Natural killer cell (primary cell): Measurements from ENCODE around the gene EVL. TPM values are rescaled to one million over a fixed set of nuclear protein-coding genes. Genes with fewer than 3 reads are reported as not detected.

Source experiments
- ATAC-seq, 3 donors: fragments of 150-1000 bp in 2 of 3; fragments of 200-7000 bp in 1 of 3; cut with Tn5 transposase; 1 replicate in 1 of 3; 2 replicates in 2 of 3; pipeline ENCODE4 v1.10.0; 2021; ENCODE audit warnings: mild to moderate bottlenecking in 2 of 3, moderate library complexity in 2 of 3
- DNase-seq, 2 donors: peaks; one replicate each; pipeline versions ENCODE4 v3.0.0 to v3.0.0-alpha.2; 2013 to 2021; ENCODE audit warnings: mixed read lengths in 1 of 2
- H3K27ac ChIP-seq: one replicate; pipeline ENCODE4 v1.5.1; 2013; ENCODE audit warnings: mild to moderate bottlenecking, low read length
- H3K27me3 ChIP-seq: one replicate; pipeline ENCODE4 v1.6.1; 2013; ENCODE audit warnings: low read length; ENCODE audit not compliant: control insufficient read depth, insufficient read depth
- H3K36me3 ChIP-seq: one replicate; pipeline ENCODE4 v1.6.1; 2013; ENCODE audit warnings: low read length; ENCODE audit not compliant: control insufficient read depth, insufficient read depth
- H3K4me1 ChIP-seq: one replicate; pipeline ENCODE4 v1.6.1; 2013; ENCODE audit warnings: low read length; ENCODE audit not compliant: control insufficient read depth, insufficient read depth
- H3K4me3 ChIP-seq: one replicate; pipeline ENCODE4 v1.5.1; 2013; ENCODE audit warnings: low read length
- H3K9me3 ChIP-seq: one replicate; pipeline ENCODE4 v1.6.1; 2013; ENCODE audit warnings: low read length; ENCODE audit not compliant: control insufficient read depth, insufficient read depth
- H3K27ac Mint-ChIP-seq, 2 donors: one replicate each; pipeline ENCODE4 v1.8.0; 2022; ENCODE audit warnings: mild to moderate bottlenecking in 2 of 2, mixed read lengths in 2 of 2, moderate library complexity in 1 of 2
- H3K27me3 Mint-ChIP-seq, 2 donors: one replicate each; pipeline ENCODE4 v1.8.0; 2022; ENCODE audit warnings: low read depth in 2 of 2, mixed read lengths in 2 of 2
- H3K36me3 Mint-ChIP-seq: one replicate; pipeline ENCODE4 v1.8.0; 2022; ENCODE audit warnings: mixed read lengths
- H3K4me1 Mint-ChIP-seq, 2 donors: one replicate each; pipeline ENCODE4 v1.8.0; 2022; ENCODE audit warnings: mixed read lengths in 2 of 2
- H3K4me3 Mint-ChIP-seq: one replicate; pipeline ENCODE4 v1.8.0; 2022; ENCODE audit warnings: mild to moderate bottlenecking, moderate library complexity, mixed read lengths
- H3K9me3 Mint-ChIP-seq, 2 donors: one replicate each; pipeline ENCODE4 v1.8.0; 2022; ENCODE audit warnings: mixed read lengths in 2 of 2
- CTCF ChIP-seq: fragments of 200-600 bp; IDR thresholded peaks from one replicate; pipeline ENCODE4 v1.8.0; 2022; ENCODE audit warnings: antibody characterized with exemption
- WGBS: methylation state at CpG from one replicate; pipeline ENCODE4 v1.1.7; 2013; ENCODE audit warnings: missing lambda C conversion rate; ENCODE audit not compliant: insufficient coverage; 5-methylcytosine and 5-hydroxymethylcytosine counted together
- intact Hi-C: fragments of 100-400 bp; cut with micrococcal nuclease; formaldehyde crosslinking; loops from one replicate; pipeline ENCODE4 v1.14.2; 2022
- total RNA-seq, 4 donors: library from RNA; stranded (reverse); fragments of 120-200 nt in 1 of 4; gene quantifications; one replicate each; pipeline versions ENCODE4 v1.2.3 to v1.2.4, GENCODE V29; 2013 to 2022

Gene EVL
- total RNA-seq, 3 donors from 2014 or later (not counting 1 experiment from before 2014, with no cell fraction given), result 882 to 1,108 (median 986) TPM

DNA sequence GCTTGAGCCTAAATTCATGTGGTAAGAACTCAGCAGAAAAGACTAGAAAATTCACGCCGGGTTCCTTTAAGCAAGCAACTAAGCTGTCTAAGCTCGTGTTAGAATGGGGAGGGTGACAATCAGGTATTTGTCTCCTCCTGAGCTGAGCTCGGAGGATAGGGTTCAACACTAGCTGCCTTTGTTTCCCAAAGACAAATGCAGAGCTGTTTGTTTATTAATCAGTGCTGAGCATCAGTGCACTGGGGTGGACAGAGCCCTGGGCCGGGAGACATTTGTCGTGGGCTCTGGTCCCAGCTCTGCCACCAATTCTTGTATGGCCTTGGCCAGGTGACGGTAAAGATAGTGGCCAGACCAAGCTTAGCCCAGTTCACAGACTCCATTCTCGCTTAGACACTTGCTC lies 50.5 kb downstream of the EVL start:
- Histone ChIP-seq H3K4me1 (peaks cover 25% of the 10 kb centered on the region), H3K9me3 (no peaks in the 10 kb centered on the region), H3K27me3 (no peaks in the 10 kb centered on the region), H3K4me3 (no peak overlapping the region), H3K36me3 (peaks cover 82% of the 10 kb centered on the region), H3K27ac (no peak overlapping the region)
- ATAC-seq (no peak), DNase-seq (no peak)
- Mint-ChIP-seq H3K4me3 (no peak overlapping the region), H3K36me3 (peaks cover 14% of the 10 kb centered on the region), H3K4me1 (peaks cover 58 to 68% of the 10 kb centered on the region in 2 donors), H3K9me3 (no peaks in the 10 kb centered on the region), H3K27ac (peak overlapping the region; percentile 70 to 88), H3K27me3 (no peaks in the 10 kb centered on the region)
- TF ChIP-seq CTCF, result no peak
- intact Hi-C loops, result no loop called here
- WGBS, result 95% methylated on average over 8 of the region's 8 CpGs

GRCh38 chr14:100116134-100116533 lies 50.9 kb downstream of the EVL start:
- Histone ChIP-seq H3K27ac (no peak overlapping the region), H3K27me3 (no peaks in the 10 kb centered on the region), H3K4me3 (no peak overlapping the region), H3K4me1 (peaks cover 23% of the 10 kb centered on the region), H3K36me3 (peaks cover 86% of the 10 kb centered on the region), H3K9me3 (no peaks in the 10 kb centered on the region)
- WGBS, result 92% methylated on average over 3 of the region's 3 CpGs
- intact Hi-C loops, result no loop called here
- TF ChIP-seq CTCF, result no peak
- ATAC-seq, result no peak
- Mint-ChIP-seq H3K4me1 (peaks cover 58 to 66% of the 10 kb centered on the region in 2 donors), H3K27ac (peak overlapping the region; percentile 70 to 88), H3K4me3 (no peak overlapping the region), H3K27me3 (no peaks in the 10 kb centered on the region), H3K36me3 (peaks cover 14% of the 10 kb centered on the region), H3K9me3 (no peaks in the 10 kb centered on the region)
- no peak for DNase-seq

DNA sequence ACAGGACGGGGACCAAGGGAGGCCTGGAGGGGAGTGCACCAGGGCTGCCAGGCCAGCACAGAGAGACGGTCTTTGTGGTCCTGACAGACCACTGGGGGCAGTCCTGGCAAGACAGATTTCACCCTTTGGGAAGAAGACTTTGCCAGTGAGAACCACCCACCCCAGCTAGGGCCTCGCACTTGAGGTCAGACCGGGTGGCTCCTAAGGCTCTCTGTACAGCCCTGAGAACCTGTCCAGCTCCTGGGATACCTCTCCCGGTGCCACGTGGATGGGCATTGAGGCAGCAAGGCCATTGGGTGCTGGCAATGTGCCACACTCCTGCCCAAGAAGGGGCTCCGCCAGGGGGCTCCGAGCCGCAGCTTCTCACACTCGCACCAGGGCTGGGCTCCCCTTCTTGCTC lies 51.8 kb downstream of the EVL start:
- Mint-ChIP-seq H3K4me1 (peaks cover 52 to 62% of the 10 kb centered on the region in 2 donors), H3K36me3 (peaks cover 14% of the 10 kb centered on the region), H3K27ac (peak overlapping the region; percentile 23 to 88), H3K9me3 (no peaks in the 10 kb centered on the region), H3K4me3 (no peak overlapping the region), H3K27me3 (no peaks in the 10 kb centered on the region)
- ATAC-seq (no peak), DNase-seq (no peak)
- 89% methylated on average over 10 of the region's 10 CpGs for WGBS
- Histone ChIP-seq H3K27ac (no peak overlapping the region), H3K4me3 (no peak overlapping the region), H3K9me3 (no peaks in the 10 kb centered on the region), H3K27me3 (no peaks in the 10 kb centered on the region), H3K4me1 (peaks cover 25% of the 10 kb centered on the region), H3K36me3 (peaks cover 85% of the 10 kb centered on the region)
- intact Hi-C loops, result no loop called here
- no peak for TF ChIP-seq CTCF
